Smooth muscle cell (in vitro differentiated cells): Measurements from ENCODE around the gene SBNO2. TPM values are rescaled to one million over a fixed set of nuclear protein-coding genes. Genes with fewer than 3 reads are reported as not detected.

Experiments
- DNase-seq: peaks from one replicate; lab custom pipeline; 2025; ENCODE audit not compliant: unreplicated experiment; lab: John Stamatoyannopoulos, UW
- H2AFZ ChIP-seq: fragments of 200-600 bp; sonication (generic); 2 replicates; pipeline ENCODE4 v1.6.0; 2016; ENCODE audit warnings: antibody characterized with exemption, low read depth, mild to moderate bottlenecking
- H3F3A ChIP-seq: fragments of 200-600 bp; sonication (generic); 2 replicates; pipeline ENCODE4 v1.6.0; 2017; ENCODE audit warnings: antibody characterized with exemption, low read depth
- H3K27ac ChIP-seq: fragments of 200-600 bp; sonication (generic); 2 replicates; pipeline ENCODE4 v1.5.1; 2016; ENCODE audit warnings: low read depth, mild to moderate bottlenecking
- H3K27me3 ChIP-seq: fragments of 200-600 bp; sonication (generic); 2 replicates; pipeline ENCODE4 v1.6.1; 2016; ENCODE audit warnings: low read depth, mild to moderate bottlenecking
- H3K36me3 ChIP-seq: fragments of 200-600 bp; sonication (generic); 2 replicates; pipeline ENCODE4 v1.5.1; 2016; ENCODE audit warnings: low read depth
- H3K4me1 ChIP-seq: fragments of 200-600 bp; sonication (generic); 2 replicates; pipeline ENCODE4 v1.5.1; 2016; ENCODE audit warnings: low read depth
- H3K4me2 ChIP-seq: fragments of 200-600 bp; sonication (generic); 2 replicates; pipeline ENCODE4 v1.6.0; 2016; ENCODE audit warnings: mild to moderate bottlenecking
- H3K4me3 ChIP-seq: fragments of 200-600 bp; sonication (generic); 2 replicates; pipeline ENCODE4 v1.5.1; 2016; ENCODE audit warnings: mild to moderate bottlenecking
- H3K79me2 ChIP-seq: fragments of 200-600 bp; sonication (generic); 2 replicates; pipeline ENCODE4 v1.6.0; 2016; ENCODE audit warnings: low read depth, mild to moderate bottlenecking
- H3K9ac ChIP-seq: fragments of 200-600 bp; sonication (generic); 2 replicates; pipeline ENCODE4 v1.6.0; 2016; ENCODE audit warnings: low read depth
- H3K9me3 ChIP-seq: fragments of 200-600 bp; sonication (generic); replicated peaks from 2 replicates; pipeline ENCODE4 v1.5.1; 2016; ENCODE audit warnings: low read depth
- H4K20me1 ChIP-seq: fragments of 200-600 bp; sonication (generic); 2 replicates; pipeline ENCODE4 v1.6.0; 2016; ENCODE audit warnings: low read depth
- CTCF ChIP-seq: fragments of 200-600 bp; sonication (generic); IDR thresholded peaks from 2 replicates; pipeline ENCODE4 v1.5.1; 2017; ENCODE audit warnings: borderline replicate concordance, mild to moderate bottlenecking, antibody characterized with exemption; ENCODE audit not compliant: insufficient read depth, poor library complexity, severe bottlenecking
- whole genome bisulfite sequencing: methylation state at CpG from one replicate; pipeline ENCODE4 v1.1.7; 2016; ENCODE audit warnings: low lambda C conversion rate; 5-methylcytosine and 5-hydroxymethylcytosine counted together
- polyA plus RNA-seq: library from polyadenylated mRNA; unstranded; fragments of >200 nt; fragmentation: Nextera tagmentation; extraction: Ambion mirVana; gene quantifications from 2 replicates; pipeline ENCODE4 v1.2.1, GENCODE V29; 2016
- total RNA-seq: library from RNA; depleted of rRNA; stranded (reverse); fragments of >200 nt; gene quantifications from 2 replicates; pipeline ENCODE4 v1.2.3, GENCODE V29; 2014

The SBNO2 gene
- total and polyA plus RNA-seq, 2 experiments from 2014 or later, result 16.4 to 17.6 TPM

GRCh38 chr19:1136621-1137317, 37.3 kb downstream of the SBNO2 start:
- H3K79me2 ChIP-seq, result peaks cover 3% of the 10 kb centered on the region
- H3K27me3 ChIP-seq, result no peaks in the 10 kb centered on the region
- no peak for DNase-seq
- H3F3A ChIP-seq, result peaks cover 5% of the 10 kb centered on the region
- H3K4me1 ChIP-seq, result peaks cover 10% of the 10 kb centered on the region
- no peaks in the 10 kb centered on the region for H3K9me3 ChIP-seq
- H3K4me2 ChIP-seq, result no peak overlapping the region
- no peak for TF ChIP-seq CTCF
- no peak overlapping the region for H3K9ac ChIP-seq
- H3K27ac ChIP-seq, result no peak overlapping the region
- no peaks in the 10 kb centered on the region for H3K36me3 ChIP-seq
- H2AFZ ChIP-seq, result no peak overlapping the region
- no peak overlapping the region for H3K4me3 ChIP-seq
- 90% methylated on average over 16 of the region's 25 CpGs for WGBS
- H4K20me1 ChIP-seq, result peaks cover 5% of the 10 kb centered on the region

GRCh38 chr19:1136201-1136600, 37.9 kb downstream of the SBNO2 start:
- Histone ChIP-seq H3K9me3 (no peaks in the 10 kb centered on the region), H3K4me1 (peaks cover 10% of the 10 kb centered on the region), H3K9ac (no peak overlapping the region), H2AFZ (no peak overlapping the region), H3K79me2 (peaks cover 7% of the 10 kb centered on the region), H3K27me3 (no peaks in the 10 kb centered on the region), H3K27ac (no peak overlapping the region), H3K36me3 (no peaks in the 10 kb centered on the region), H3K4me3 (no peak overlapping the region), H3F3A (peaks cover 5% of the 10 kb centered on the region), H4K20me1 (peaks cover 10% of the 10 kb centered on the region), H3K4me2 (no peak overlapping the region)
- 81% methylated on average over 12 of the region's 12 CpGs for WGBS
- DNase-seq, result no peak
- TF ChIP-seq CTCF, result no peak

GRCh38 chr19:1135454-1135853, 38.6 kb downstream of the SBNO2 start:
- Histone ChIP-seq H3F3A (peaks cover 5% of the 10 kb centered on the region), H2AFZ (no peak overlapping the region), H4K20me1 (peaks cover 17% of the 10 kb centered on the region), H3K27ac (no peak overlapping the region), H3K4me3 (no peak overlapping the region), H3K4me1 (peaks cover 10% of the 10 kb centered on the region), H3K36me3 (no peaks in the 10 kb centered on the region), H3K9me3 (no peaks in the 10 kb centered on the region), H3K27me3 (no peaks in the 10 kb centered on the region), H3K4me2 (no peak overlapping the region), H3K79me2 (peaks cover 15% of the 10 kb centered on the region), H3K9ac (no peak overlapping the region)
- no peak for DNase-seq
- TF ChIP-seq CTCF, result no peak
- WGBS, result 99% methylated on average over 15 of the region's 17 CpGs

- TF ChIP-seq CTCF, result no peak
- 60% methylated on average over 11 of the region's 11 CpGs for WGBS
- Histone ChIP-seq H3K4me1 (peaks cover 10% of the 10 kb centered on the region), H3K9me3 (no peaks in the 10 kb centered on the region), H3K36me3 (no peaks in the 10 kb centered on the region), H3K27ac (peak overlapping the region; percentile 28), H3K4me2 (no peak overlapping the region), H3F3A (peaks cover 5% of the 10 kb centered on the region), H3K79me2 (peaks cover 23% of the 10 kb centered on the region), H4K20me1 (peaks cover 28% of the 10 kb centered on the region), H3K4me3 (no peak overlapping the region), H3K9ac (no peak overlapping the region), H3K27me3 (no peaks in the 10 kb centered on the region), H2AFZ (no peak overlapping the region)
- DNase-seq, result no peak
Measured at GRCh38 chr19:1134431-1134830, 39.6 kb downstream of the SBNO2 start.
